T-cell (primary cell): ENCODE measurements around the gene CD84. TPM values are rescaled to one million over a fixed set of nuclear protein-coding genes. Genes with fewer than 3 reads are reported as not detected.
"Not testable (repeated sequence)": the region's sequence is repeated elsewhere in the genome, so short reads cannot be mapped to it uniquely, and the experiment has no call there.

ENCODE experiments used
- ATAC-seq, 4 experiments: fragments of 200-7000 bp in 3 of 4; fragments of 150-1000 bp in 1 of 4; cut with Tn5 transposase; replicated peaks in 1 of 4; 1 replicate in 3 of 4; 2 replicates in 1 of 4; pipeline ENCODE4 v1.10.0; 2021; ENCODE audit warnings: moderate library complexity in 3 of 4, mild to moderate bottlenecking in 2 of 4, moderate number of reproducible peaks in 1 of 4
- CTCF ChIA-PET, 2 donors: fragments of 300-600 bp; sonication (Branson Sonifier 250); formaldehyde crosslinking; loops; one replicate each; lab custom pipeline; 2022; ENCODE audit warnings: antibody characterized with exemption in 2 of 2; lab: Charles Lee
- POLR2A ChIA-PET, 2 donors: fragments of 300-600 bp; sonication (Branson Sonifier 250); formaldehyde crosslinking; loops; one replicate each; lab custom pipeline; 2022; ENCODE audit warnings: antibody characterized with exemption in 2 of 2; lab: Charles Lee
- DNase-seq, 35 experiments: peaks; one replicate each; pipeline versions ENCODE4 v3.0.0 to v3.0.0-alpha.2; 2013 to 2023
- H3K27ac ChIP-seq: one replicate; pipeline ENCODE4 v1.5.1; 2013; ENCODE audit warnings: low read length
- H3K27me3 ChIP-seq, 2 experiments: replicated peaks in 1 of 2; 1 replicate in 1 of 2; 2 replicates in 1 of 2; pipeline versions ENCODE4 v1.6.1 to v1.7.0; 2013; ENCODE audit warnings: low read length in 1 of 2, mixed read lengths in 1 of 2; ENCODE audit not compliant: control insufficient read depth in 2 of 2, insufficient read depth in 2 of 2; ENCODE audit errors: extremely low read depth in 1 of 2
- H3K36me3 ChIP-seq, 2 donors: 1 replicate in 1 of 2; 2 replicates in 1 of 2; pipeline versions ENCODE4 v1.6.1 to v1.7.0; 2013; ENCODE audit warnings: low read length in 1 of 2; ENCODE audit not compliant: control insufficient read depth in 2 of 2, insufficient read depth in 1 of 2; ENCODE audit errors: extremely low read depth in 1 of 2
- H3K4me1 ChIP-seq, 2 experiments: 1 replicate in 1 of 2; 2 replicates in 1 of 2; pipeline versions ENCODE4 v1.6.1 to v1.7.0; 2013; ENCODE audit warnings: low read length in 2 of 2, mixed read lengths in 1 of 2; ENCODE audit not compliant: insufficient read depth in 2 of 2, control insufficient read depth in 1 of 2; ENCODE audit errors: extremely low read depth in 1 of 2
- H3K4me3 ChIP-seq, 2 donors: 1 replicate in 1 of 2; 2 replicates in 1 of 2; pipeline versions ENCODE4 v1.5.1 to v1.7.0; 2013; ENCODE audit warnings: mild to moderate bottlenecking in 2 of 2, low read length in 1 of 2, moderate library complexity in 1 of 2; ENCODE audit not compliant: control insufficient read depth in 1 of 2; ENCODE audit errors: extremely low read depth in 1 of 2
- H3K9me3 ChIP-seq: 2 replicates; pipeline ENCODE4 v1.7.0; 2013
- H3K27ac Mint-ChIP-seq, 2 donors: one replicate each; pipeline ENCODE4 v1.8.0; 2020 to 2021; ENCODE audit warnings: mild to moderate bottlenecking in 2 of 2, mixed read lengths in 2 of 2
- H3K27me3 Mint-ChIP-seq, 2 donors: one replicate each; pipeline ENCODE4 v1.8.0; 2021 to 2022; ENCODE audit warnings: mixed read lengths in 2 of 2
- H3K36me3 Mint-ChIP-seq: one replicate; pipeline ENCODE4 v1.8.0; 2021; ENCODE audit warnings: mixed read lengths
- H3K4me1 Mint-ChIP-seq, 3 donors: one replicate each; pipeline ENCODE4 v1.8.0; 2020 to 2022; ENCODE audit warnings: mixed read lengths in 3 of 3, mild to moderate bottlenecking in 1 of 3
- H3K4me3 Mint-ChIP-seq, 3 donors: one replicate each; pipeline ENCODE4 v1.8.0; 2020 to 2022; ENCODE audit warnings: mild to moderate bottlenecking in 3 of 3, mixed read lengths in 3 of 3, moderate library complexity in 3 of 3
- H3K9me3 Mint-ChIP-seq, 3 donors: one replicate each; pipeline ENCODE4 v1.8.0; 2020 to 2022; ENCODE audit warnings: mixed read lengths in 3 of 3
- WGBS: methylation state at CpG from one replicate; pipeline ENCODE4 v1.1.5; 2013; ENCODE audit warnings: missing lambda C conversion rate; ENCODE audit not compliant: insufficient coverage; 5-methylcytosine and 5-hydroxymethylcytosine counted together
- total RNA-seq, 35 experiments: library from RNA in 6 of 35; stranded (reverse) in 6 of 35; fragments of 120-200 nt in 1 of 35; gene quantifications; one replicate each; pipeline versions ENCODE4 v1.2.1 to v1.2.4 and lab custom pipeline; 2013 to 2026

CD84 gene
- total RNA-seq, 5 donors from 2014 or later (not counting 1 experiment from before 2014, with no cell fraction given) = 47.5 to 97.4 (median 51.8) TPM

DNA sequence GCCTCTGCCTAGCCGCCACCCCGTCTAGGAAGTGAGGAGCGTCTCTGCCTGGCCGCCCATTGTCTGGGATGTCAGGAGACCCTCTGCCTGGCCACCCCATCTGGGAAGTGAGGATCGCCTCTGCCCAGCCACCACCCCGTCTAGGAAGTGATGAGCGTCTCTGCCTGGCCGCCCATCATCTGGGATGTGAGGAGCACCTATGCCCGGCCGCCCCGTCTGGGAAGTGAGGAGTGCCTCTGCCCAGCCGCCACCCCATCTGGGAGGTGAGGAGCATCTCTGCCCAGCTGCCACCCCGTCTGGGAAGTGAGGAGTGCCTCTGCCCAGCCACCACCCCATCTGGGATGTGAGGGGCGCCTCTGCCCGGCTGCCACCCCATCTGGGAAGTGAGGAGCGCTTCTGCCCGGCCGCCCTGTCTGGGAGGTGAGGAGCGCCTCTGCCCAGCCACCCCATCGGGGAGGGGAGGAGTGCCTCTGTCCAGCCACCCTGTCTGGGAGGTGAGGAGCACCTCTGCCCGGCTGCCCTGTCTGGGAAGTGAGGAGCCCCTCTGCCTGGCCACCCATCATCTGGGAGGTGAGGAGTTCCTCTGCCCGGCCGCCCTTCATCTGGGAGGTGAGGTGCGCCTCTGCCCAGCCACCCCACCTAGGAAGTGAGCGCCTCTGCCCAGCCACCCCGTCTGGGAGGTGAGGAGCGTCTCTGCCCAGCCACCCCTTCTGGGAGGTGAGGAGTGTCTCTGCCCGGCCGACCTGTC, 47.3 kb downstream of the CD84 start:
- 97% methylated on average over 16 of the region's 29 CpGs for WGBS
- H3K27ac Mint-ChIP-seq, CTCF ChIA-PET, H3K27me3 Mint-ChIP-seq, ATAC-seq, H3K4me3 ChIP-seq, H3K27me3 ChIP-seq, POLR2A ChIA-PET, H3K9me3 ChIP-seq, H3K27ac ChIP-seq, H3K4me3 Mint-ChIP-seq, H3K36me3 ChIP-seq, DNase-seq: not testable (repeated sequence)
- H3K4me1 Mint-ChIP-seq = peaks cover 13 to 28% (median 18%) of the 10 kb centered on the region in 3 donors
- peaks cover 31% of the 10 kb centered on the region for H3K36me3 Mint-ChIP-seq
- H3K9me3 Mint-ChIP-seq = peaks cover 11 to 39% (median 23%) of the 10 kb centered on the region in 3 donors
- H3K4me1 ChIP-seq = peaks cover 2 to 13% of the 10 kb centered on the region in 2 experiments

DNA sequence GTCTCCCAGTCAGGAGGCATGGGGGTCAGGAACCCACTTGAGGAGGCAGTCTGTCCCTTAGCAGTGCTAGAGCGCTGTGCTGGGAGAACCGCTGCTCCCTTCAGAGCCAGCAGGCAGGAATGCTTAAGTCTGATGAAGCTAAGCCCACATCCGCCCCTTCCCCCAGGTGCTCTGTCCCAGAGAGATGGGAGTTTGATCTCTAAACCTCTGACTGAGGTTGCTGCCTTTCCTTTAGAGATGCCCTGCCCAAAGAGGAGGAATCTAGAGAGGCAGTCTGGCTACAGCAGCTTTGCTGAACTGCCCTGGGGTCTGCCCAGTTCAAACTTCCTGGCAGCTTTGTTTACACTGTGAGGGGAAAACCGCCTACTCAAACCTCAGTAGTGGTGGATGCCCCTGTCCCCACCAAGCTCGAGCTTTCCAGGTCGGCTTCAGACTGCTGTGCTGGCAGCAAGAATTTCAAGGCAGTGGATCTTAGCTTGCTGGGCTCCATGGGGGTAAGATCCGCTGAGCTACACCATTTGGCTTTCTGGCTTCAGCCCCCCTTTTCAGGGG, 49.8 kb downstream of the CD84 start:
- not testable (repeated sequence) for H3K4me3 ChIP-seq, H3K27me3 ChIP-seq, H3K27me3 Mint-ChIP-seq, H3K9me3 ChIP-seq, DNase-seq, H3K27ac ChIP-seq, H3K36me3 ChIP-seq
- ChIA-PET CTCF (interaction anchor here in 1 of 2 donors (0.6 kb wide), 2 partner anchors 90 to 225 kb away, joined by 3 to 8 read pairs; no protein-coding TSS in a partner anchor), POLR2A (interaction anchor here in 1 of 2 donors (0.7 kb wide), 1 partner anchor 82 kb away, joined by 3 read pairs; no protein-coding TSS in a partner anchor)
- Mint-ChIP-seq H3K4me3 (peak overlapping the region in 1 of 3 donors; percentile 7), H3K9me3 (peaks cover 14 to 37% (median 16%) of the 10 kb centered on the region in 3 donors), H3K36me3 (peaks cover 24% of the 10 kb centered on the region), H3K4me1 (peaks cover 18 to 42% (median 25%) of the 10 kb centered on the region in 3 donors), H3K27ac (peak overlapping the region; percentile 11 to 36)
- peak in 3 of 4 experiments; percentile 36 to 54 (median 44) for ATAC-seq
- H3K4me1 ChIP-seq = peaks cover 2 to 13% of the 10 kb centered on the region in 2 experiments
- 33% methylated on average over 4 of the region's 7 CpGs for WGBS

- no CpG with 5 or more reads among the region's 2 CpGs for WGBS
- H3K4me1 Mint-ChIP-seq = peaks cover 56 to 73% (median 60%) of the 10 kb centered on the region in 3 donors
- POLR2A ChIA-PET = interaction anchor here in 1 of 2 donors (1.0 kb wide), 1 partner anchor 11 kb away, joined by 4 read pairs; no protein-coding TSS in a partner anchor
- peak overlapping the region; percentile 92 for H3K27ac Mint-ChIP-seq
- peak overlapping the region; percentile 65 for H3K27ac ChIP-seq
- H3K27me3 ChIP-seq, ATAC-seq, H3K4me3 ChIP-seq, H3K9me3 ChIP-seq, H3K27me3 Mint-ChIP-seq, H3K36me3 ChIP-seq, DNase-seq: not testable (repeated sequence)
- H3K9me3 Mint-ChIP-seq = peaks cover 14 to 33% (median 16%) of the 10 kb centered on the region in 3 donors
- peak overlapping the region; percentile 23 to 68 (median 49) for H3K4me3 Mint-ChIP-seq
- H3K4me1 ChIP-seq = peaks cover 10 to 33% of the 10 kb centered on the region in 2 experiments
- H3K36me3 Mint-ChIP-seq = peaks cover 22% of the 10 kb centered on the region
- CTCF ChIA-PET = interaction anchor here in 1 of 2 donors (0.6 to 1.2 kb wide), 6 partner anchors 14 to 82 kb away, joined by 3 to 6 read pairs (median 3); no protein-coding TSS in a partner anchor
Measured at GRCh38 chr1:160523789-160524188, 55.5 kb downstream of the CD84 start.

DNA sequence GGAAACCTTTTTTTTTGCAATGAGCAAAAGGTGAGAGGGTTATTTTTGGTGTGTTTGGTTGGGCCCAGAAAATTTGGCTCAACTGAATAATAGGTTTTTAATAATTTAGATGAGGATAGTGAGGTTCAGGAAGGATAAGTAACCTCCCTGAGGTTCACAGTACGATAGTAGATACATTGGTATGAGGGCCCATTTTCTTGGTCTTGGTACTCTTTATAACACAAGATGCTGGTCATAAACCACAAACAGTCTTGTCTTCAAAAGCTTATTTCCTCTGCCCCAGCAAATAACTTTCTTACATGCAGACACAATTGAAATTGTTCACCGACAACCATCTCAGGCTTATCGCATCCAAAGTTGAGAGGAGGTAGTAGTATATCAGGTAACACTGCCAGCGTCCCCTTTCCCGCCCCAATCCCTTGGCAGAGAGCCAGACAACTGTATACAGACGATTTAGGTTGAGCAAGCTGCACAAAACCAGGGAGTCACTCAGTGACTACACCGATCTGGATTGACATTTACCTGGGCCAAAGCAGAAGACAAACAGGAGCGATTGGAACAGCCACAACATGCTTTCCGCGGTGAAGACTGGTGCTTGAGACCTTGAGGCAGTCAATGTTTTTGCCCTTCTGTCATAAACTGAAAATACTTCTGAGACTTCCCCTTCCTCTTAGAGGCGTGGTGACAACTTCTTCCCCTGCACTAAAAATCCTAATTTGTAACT, 56.5 kb downstream of the CD84 start, which contains the start of gene SLAMF6:
Gene SLAMF6, minus strand, starts transcription at position 634 of the 724 bp plus-strand sequence. Its CDS starts 63 bp downstream, at position 571.
- Mint-ChIP-seq H3K27ac (peak within 1 kb of the TSS; percentile 94 to 97), H3K9me3 (peaks cover 9 to 23% (median 10%) of the 10 kb centered on the region in 3 donors), H3K27me3 (no peaks in the 10 kb centered on the region), H3K36me3 (peaks cover 23% of the 10 kb centered on the region), H3K4me3 (peak within 1 kb of the TSS; percentile 84 to 98 (median 93)), H3K4me1 (peaks cover 66 to 77% (median 70%) of the 10 kb centered on the region in 3 donors)
- peak in 30 of 35 experiments; percentile 10 to 67 (median 27) for DNase-seq
- 0% methylated on average over 6 of the region's 11 CpGs for WGBS
- Histone ChIP-seq H3K27me3 (no peaks in the 10 kb centered on the region), H3K36me3 (no peaks in the 10 kb centered on the region), H3K9me3 (no peaks in the 10 kb centered on the region), H3K27ac (peak within 1 kb of the TSS; percentile 65), H3K4me1 (peaks cover 17 to 33% of the 10 kb centered on the region in 2 experiments), H3K4me3 (peak within 1 kb of the TSS; percentile 60 to 69)
- ATAC-seq = peak; percentile 76 to 87 (median 80)
- CTCF ChIA-PET = interaction anchor here in 1 of 2 donors (0.6 to 1.4 kb wide), 8 partner anchors 13 to 129 kb away, joined by 3 to 6 read pairs (median 3); no protein-coding TSS in a partner anchor
- POLR2A ChIA-PET = interaction anchor here in 1 of 2 donors (1.0 kb wide), 2 partner anchors 10 to 96 kb away, joined by 3 to 4 read pairs; no protein-coding TSS in a partner anchor

DNA sequence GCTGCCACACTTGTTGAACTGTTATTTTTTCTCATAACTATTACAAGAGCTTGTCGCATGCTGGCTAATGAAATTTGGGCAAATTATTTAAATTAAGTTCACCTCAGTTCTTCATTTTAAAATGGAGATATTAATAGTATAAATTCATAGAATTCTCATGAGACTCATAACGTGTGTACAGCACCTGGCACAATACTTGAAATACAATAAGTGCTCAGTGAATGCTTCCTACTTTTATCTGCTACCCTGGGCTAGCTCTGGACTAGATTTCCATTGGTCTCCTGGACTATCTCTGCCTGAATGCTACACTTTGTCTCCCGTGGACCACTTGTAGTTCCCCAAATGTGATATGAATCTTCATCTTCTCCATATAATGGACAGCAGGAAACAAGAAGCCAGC, 57.2 kb downstream of the CD84 start:
- ChIA-PET CTCF (interaction anchor here in 1 of 2 donors (0.6 to 1.4 kb wide), 2 partner anchors 34 to 71 kb away, joined by 3 to 4 read pairs; no protein-coding TSS in a partner anchor), POLR2A (interaction anchor here in 1 of 2 donors (0.7 to 1.0 kb wide), 2 partner anchors 52 to 97 kb away, joined by 3 to 4 read pairs; no protein-coding TSS in a partner anchor)
- peaks cover 24% of the 10 kb centered on the region for H3K36me3 Mint-ChIP-seq
- peak overlapping the region; percentile 60 to 69 for H3K4me3 ChIP-seq
- H3K9me3 ChIP-seq = no peaks in the 10 kb centered on the region
- peak overlapping the region; percentile 65 for H3K27ac ChIP-seq
- H3K36me3 ChIP-seq = no peaks in the 10 kb centered on the region
- DNase-seq (no peak), ATAC-seq (no peak)
- H3K4me1 Mint-ChIP-seq = peaks cover 72 to 83% (median 75%) of the 10 kb centered on the region in 3 donors
- H3K27me3 Mint-ChIP-seq = no peaks in the 10 kb centered on the region
- peaks cover 21 to 33% of the 10 kb centered on the region in 2 experiments for H3K4me1 ChIP-seq
- 14% methylated on average over 2 of the region's 3 CpGs for WGBS
- H3K27me3 ChIP-seq = no peaks in the 10 kb centered on the region
- H3K9me3 Mint-ChIP-seq = peaks cover 4 to 17% (median 8%) of the 10 kb centered on the region in 3 donors
- H3K4me3 Mint-ChIP-seq = peak overlapping the region; percentile 84 to 98 (median 93)
- peak overlapping the region; percentile 94 to 97 for H3K27ac Mint-ChIP-seq
